ENCODE data around the gene GABPA. TPM values are rescaled to one million over a fixed set of nuclear protein-coding genes. Genes with fewer than 3 reads are reported as not detected.

The GABPA gene
- total and polyA plus RNA-seq, 4 donors = 5.4 to 19.4 (median 11.5) TPM

GRCh38 chr21:25767921-25768320 lies 33.1 kb downstream of the GABPA start:
- Histone ChIP-seq H3K27me3 (ENCODE audit: control insufficient read depth in 4 of 4, insufficient read depth in 4 of 4, low read length in 3 of 4) (no peaks in the 10 kb centered on the region), H3K4me1 (ENCODE audit: control insufficient read depth in 4 of 4, insufficient read depth in 4 of 4, low read length in 3 of 4) (peaks cover 0 to 4% (median 0%) of the 10 kb centered on the region in 4 donors), H3K9ac (ENCODE audit: low read depth in 1 of 2, low read length in 2 of 2) (no peak overlapping the region), H3K9me3 (ENCODE audit: control insufficient read depth in 4 of 4, low read length in 3 of 4) (no peaks in the 10 kb centered on the region), H3K27ac (ENCODE audit: low read depth in 1 of 2, low read length in 2 of 2) (no peak overlapping the region), H3K36me3 (ENCODE audit: control insufficient read depth in 4 of 4, insufficient read depth in 3 of 4, low read depth in 1 of 4, low read length in 3 of 4) (peaks cover 1 to 38% (median 20%) of the 10 kb centered on the region in 4 donors), H3K4me3 (ENCODE audit: low read depth in 1 of 3, low read length in 3 of 3) (no peak overlapping the region)
- WGBS = 89% methylated on average over 3 of the region's 3 CpGs
- no peak for TF ChIP-seq REST (IDR thresholded peaks at IDR 0.05)
- no peak for DNase-seq (ENCODE audit: low spot score)

GRCh38 chr21:25772686-25773085 lies 37.9 kb downstream of the GABPA start:
- no peak for DNase-seq (ENCODE audit: low spot score)
- WGBS = 15% methylated on average over 2 of the region's 2 CpGs
- peaks cover 0 to 3% (median 1%) of the 10 kb centered on the region in 4 donors for H3K36me3 ChIP-seq (ENCODE audit: control insufficient read depth in 4 of 4, insufficient read depth in 3 of 4, low read depth in 1 of 4, low read length in 3 of 4)
- peaks cover 0 to 4% (median 0%) of the 10 kb centered on the region in 4 donors for H3K4me1 ChIP-seq (ENCODE audit: control insufficient read depth in 4 of 4, insufficient read depth in 4 of 4, low read length in 3 of 4)
- TF ChIP-seq ZBTB33 (IDR thresholded peaks at IDR 0.05) (no peak), MAX (IDR thresholded peaks at IDR 0.05) (no peak), ATF3 (IDR thresholded peaks at IDR 0.05) (peak; percentile 33), GABPA (IDR thresholded peaks at IDR 0.05 in 1 of 2, conservative IDR thresholded peaks at IDR 0.05 in 1 of 2) (no peak), JUND (IDR thresholded peaks at IDR 0.05) (peak; percentile 82 to 88)
- no peaks in the 10 kb centered on the region for H3K9me3 ChIP-seq (ENCODE audit: control insufficient read depth in 4 of 4, low read length in 3 of 4)
- H3K27ac ChIP-seq (ENCODE audit: low read depth in 1 of 2, low read length in 2 of 2) = peak overlapping the region in 1 of 2 donors; percentile 21
- no peak overlapping the region for H3K4me3 ChIP-seq (ENCODE audit: low read depth in 1 of 3, low read length in 3 of 3)
- H3K27me3 ChIP-seq (ENCODE audit: control insufficient read depth in 4 of 4, insufficient read depth in 4 of 4, low read length in 3 of 4) = no peaks in the 10 kb centered on the region
- no peak overlapping the region for H3K9ac ChIP-seq (ENCODE audit: low read depth in 1 of 2, low read length in 2 of 2)

GRCh38 chr21:25776440-25776839 lies 41.7 kb downstream of the GABPA start:
- Histone ChIP-seq H3K9me3 (ENCODE audit: control insufficient read depth in 4 of 4, low read length in 3 of 4) (no peaks in the 10 kb centered on the region), H3K9ac (ENCODE audit: low read depth in 1 of 2, low read length in 2 of 2) (no peak overlapping the region), H3K4me3 (ENCODE audit: low read depth in 1 of 3, low read length in 3 of 3) (no peak overlapping the region), H3K4me1 (ENCODE audit: control insufficient read depth in 4 of 4, insufficient read depth in 4 of 4, low read length in 3 of 4) (peaks cover 0 to 4% (median 0%) of the 10 kb centered on the region in 4 donors), H3K27ac (ENCODE audit: low read depth in 1 of 2, low read length in 2 of 2) (no peak overlapping the region), H3K36me3 (ENCODE audit: control insufficient read depth in 4 of 4, insufficient read depth in 3 of 4, low read depth in 1 of 4, low read length in 3 of 4) (no peaks in the 10 kb centered on the region), H3K27me3 (ENCODE audit: control insufficient read depth in 4 of 4, insufficient read depth in 4 of 4, low read length in 3 of 4) (no peaks in the 10 kb centered on the region)
- DNase-seq (ENCODE audit: low spot score) = no peak
- WGBS = 84% methylated on average over 4 of the region's 4 CpGs
- TF ChIP-seq SP1 (IDR thresholded peaks at IDR 0.05) (no peak), ATF3 (IDR thresholded peaks at IDR 0.05) (no peak), RAD21 (IDR thresholded peaks at IDR 0.05) (no peak), RXRA (IDR thresholded peaks at IDR 0.05) (no peak), HNF4G (IDR thresholded peaks at IDR 0.05) (no peak), HNF4A (conservative IDR thresholded peaks at IDR 0.05) (no peak), NR2F2 (IDR thresholded peaks at IDR 0.05) (no peak), CTCF (IDR thresholded peaks at IDR 0.05; ENCODE audit: low read depth, low read length, missing input control) (no peak), EGR1 (IDR thresholded peaks at IDR 0.05; ENCODE audit: low read depth in 2 of 2) (no peak), GABPA (IDR thresholded peaks at IDR 0.05 in 1 of 2, conservative IDR thresholded peaks at IDR 0.05 in 1 of 2) (no peak), YY1 (IDR thresholded peaks at IDR 0.05) (no peak), JUND (IDR thresholded peaks at IDR 0.05) (no peak), TAF1 (conservative IDR thresholded peaks at IDR 0.05) (no peak), FOXA1 (IDR thresholded peaks at IDR 0.05) (no peak)

Measured in liver (tissue), 9 donors.